GM12865 (cell line): Measurements from ENCODE around the gene ATXN2.
"Not testable (repeated sequence)": the region's sequence is repeated elsewhere in the genome, so short reads cannot be mapped to it uniquely, and the experiment has no call there.

Source experiments
- DNase-seq: peaks from one replicate; pipeline ENCODE4 v3.0.0; 2010; ENCODE audit warnings: low read depth
- H3K4me3 ChIP-seq: 2 replicates; pipeline ENCODE4 v1.5.1; 2011; ENCODE audit warnings: mild to moderate bottlenecking, low read depth, low read length, control low read depth
- CTCF ChIP-seq: IDR thresholded peaks from 2 replicates; pipeline ENCODE4 v1.5.1; 2011; ENCODE audit warnings: low read length, control low read depth, low read depth, inconsistent platforms; ENCODE audit not compliant: insufficient read depth; ENCODE audit errors: missing control alignments

The ATXN2 gene

GRCh38 chr12:111406474-111407376 lies 192.4 kb downstream of the ATXN2 start:
- no peak for TF ChIP-seq CTCF
- peak overlapping the region; percentile 84 for H3K4me3 ChIP-seq
- DNase-seq: peak; percentile 63

- H3K4me3 ChIP-seq: peak within 1 kb of the TSS; percentile 84
- DNase-seq: no peak
- no peak for TF ChIP-seq CTCF
Observed at GRCh38 chr12:111405859-111406473, 193.1 kb downstream of the ATXN2 start, which contains the start of gene SH2B3. SH2B3 (plus strand) TSS chr12:111405923; CDS start chr12:111418146, 12,223 bp downstream.

- peak overlapping the region; percentile 83 for H3K4me3 ChIP-seq
- peak; percentile 70 for TF ChIP-seq CTCF
- peak; percentile 99 for DNase-seq
Observed at GRCh38 chr12:111405149-111405858, 193.8 kb downstream of the ATXN2 start.

GRCh38 chr12:111404362-111405148 lies 194.6 kb downstream of the ATXN2 start:
- peak; percentile 86 for DNase-seq
- TF ChIP-seq CTCF: no peak
- H3K4me3 ChIP-seq: peak overlapping the region; percentile 83

- DNase-seq, H3K4me3 ChIP-seq: not testable (repeated sequence)
Observed at GRCh38 chr12:111402490-111402824, 196.7 kb downstream of the ATXN2 start.
